Measurements from ENCODE around the gene MRPS16.

MRPS16 gene

GRCh38 chr10:73220989-73221388 lies 31.5 kb downstream of the MRPS16 start:
- no peak overlapping the region for H3K4me3 ChIP-seq (ENCODE audit: low read depth, low read length)
- H3K36me3 ChIP-seq (ENCODE audit: control insufficient read depth, insufficient read depth, low read length): no peaks in the 10 kb centered on the region
- no peak overlapping the region for H3K27ac ChIP-seq
- H3K9ac ChIP-seq: no peak overlapping the region
- no peak overlapping the region for H2AFZ ChIP-seq
- no peak for TF ChIP-seq CTCF (IDR thresholded peaks at IDR 0.05)
- no peaks in the 10 kb centered on the region for H3K9me3 ChIP-seq (ENCODE audit: control insufficient read depth, low read length)
- H3K27me3 ChIP-seq (ENCODE audit: control insufficient read depth, insufficient read depth, low read length): no peaks in the 10 kb centered on the region
- H3K79me2 ChIP-seq: no peaks in the 10 kb centered on the region
- H3K4me2 ChIP-seq (ENCODE audit: low read length): no peak overlapping the region
- H3K4me1 ChIP-seq: no peaks in the 10 kb centered on the region

DNA sequence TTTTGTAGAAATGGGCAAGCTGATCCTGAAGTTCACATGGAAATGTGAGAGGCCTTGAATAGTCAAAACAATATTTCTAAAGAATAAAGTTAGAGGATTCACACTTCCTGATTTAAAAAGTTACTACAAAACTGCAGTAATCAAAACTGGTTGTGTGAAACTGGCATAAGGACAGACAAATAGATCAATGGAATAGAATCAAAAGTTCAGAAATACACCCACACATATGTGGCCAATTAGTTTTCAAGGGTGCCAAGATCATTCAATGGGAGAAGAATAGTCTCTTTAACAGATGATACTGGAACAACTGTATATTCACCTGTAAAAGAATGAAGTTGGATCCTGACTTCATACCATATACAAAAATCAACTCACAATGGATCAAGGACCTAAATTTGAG lies 33.1 kb downstream of the MRPS16 start:
- Histone ChIP-seq H3K9ac (no peak overlapping the region), H2AFZ (no peak overlapping the region), H3K36me3 (ENCODE audit: control insufficient read depth, insufficient read depth, low read length) (no peaks in the 10 kb centered on the region), H3K79me2 (no peaks in the 10 kb centered on the region), H3K27me3 (ENCODE audit: control insufficient read depth, insufficient read depth, low read length) (no peaks in the 10 kb centered on the region), H3K9me3 (ENCODE audit: control insufficient read depth, low read length) (no peaks in the 10 kb centered on the region), H3K4me2 (ENCODE audit: low read length) (no peak overlapping the region), H3K4me3 (ENCODE audit: low read depth, low read length) (no peak overlapping the region), H3K27ac (no peak overlapping the region), H3K4me1 (no peaks in the 10 kb centered on the region)
- TF ChIP-seq CTCF (IDR thresholded peaks at IDR 0.05): no peak

DNA sequence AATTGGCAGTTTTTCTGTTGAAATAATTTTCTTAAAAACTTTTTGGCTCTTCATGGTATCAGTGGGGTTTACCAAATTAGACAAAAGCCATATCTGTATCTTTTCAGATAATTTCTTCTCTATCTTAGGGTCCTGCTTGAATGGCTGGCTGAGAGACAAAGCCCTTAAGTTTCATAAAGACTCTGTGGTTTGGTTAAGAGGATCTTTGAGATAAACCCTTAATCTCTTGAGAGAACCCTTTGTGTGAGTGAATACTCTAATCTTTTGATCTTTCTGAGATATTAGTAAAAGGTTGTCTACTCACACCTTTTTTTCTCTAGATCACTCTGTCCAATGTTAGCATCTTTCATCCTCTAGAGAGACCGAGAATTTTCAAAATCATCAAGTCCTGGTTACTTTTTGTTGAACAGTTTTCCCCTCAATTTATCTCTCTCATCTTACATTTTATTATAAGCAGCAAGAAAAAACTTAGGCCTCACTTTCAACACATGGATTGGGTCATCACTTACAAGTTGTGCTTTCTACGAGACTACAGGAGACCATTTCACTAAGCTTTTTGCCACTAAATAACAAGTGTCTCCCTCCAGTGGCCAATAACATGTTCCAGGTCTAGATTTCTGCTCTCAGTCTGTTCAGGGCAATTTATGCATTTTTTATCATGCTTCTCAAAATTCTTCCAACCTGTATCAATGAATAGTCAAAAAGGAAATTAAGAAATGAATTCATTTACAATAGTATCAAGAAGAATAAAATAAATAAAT lies 33.8 kb downstream of the MRPS16 start:
- no peaks in the 10 kb centered on the region for H3K27me3 ChIP-seq (ENCODE audit: control insufficient read depth, insufficient read depth, low read length)
- H3K4me2 ChIP-seq (ENCODE audit: low read length): no peak overlapping the region
- H3K79me2 ChIP-seq: no peaks in the 10 kb centered on the region
- no peak overlapping the region for H3K4me3 ChIP-seq (ENCODE audit: low read depth, low read length)
- H3K9ac ChIP-seq: no peak overlapping the region
- H3K4me1 ChIP-seq: no peaks in the 10 kb centered on the region
- no peaks in the 10 kb centered on the region for H3K36me3 ChIP-seq (ENCODE audit: control insufficient read depth, insufficient read depth, low read length)
- no peak overlapping the region for H2AFZ ChIP-seq
- no peak for TF ChIP-seq CTCF (IDR thresholded peaks at IDR 0.05)
- H3K9me3 ChIP-seq (ENCODE audit: control insufficient read depth, low read length): no peaks in the 10 kb centered on the region
- H3K27ac ChIP-seq: no peak overlapping the region

DNA sequence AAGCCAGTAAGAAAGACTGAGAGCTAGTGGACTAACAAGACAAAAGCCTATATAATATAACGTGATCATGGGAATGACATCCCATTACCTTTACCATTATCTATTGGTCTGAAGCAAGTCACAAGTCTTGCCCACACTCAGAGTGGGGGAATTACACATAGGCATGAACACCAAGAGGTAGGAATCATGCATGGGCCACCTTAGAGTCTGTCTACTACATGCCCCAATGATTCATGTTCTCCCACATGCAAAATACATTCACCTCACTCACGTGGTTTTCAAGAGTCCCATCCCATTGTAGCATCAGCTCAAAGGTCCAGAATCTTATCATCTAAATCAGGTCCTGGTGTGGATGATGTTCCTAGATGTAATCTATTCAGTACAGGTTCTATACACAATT lies 34.8 kb downstream of the MRPS16 start:
- Histone ChIP-seq H3K4me3 (ENCODE audit: low read depth, low read length) (no peak overlapping the region), H3K9me3 (ENCODE audit: control insufficient read depth, low read length) (no peaks in the 10 kb centered on the region), H3K27me3 (ENCODE audit: control insufficient read depth, insufficient read depth, low read length) (no peaks in the 10 kb centered on the region), H3K9ac (no peak overlapping the region), H3K27ac (no peak overlapping the region), H3K4me2 (ENCODE audit: low read length) (no peak overlapping the region), H2AFZ (no peak overlapping the region), H3K36me3 (ENCODE audit: control insufficient read depth, insufficient read depth, low read length) (no peaks in the 10 kb centered on the region), H3K4me1 (no peaks in the 10 kb centered on the region), H3K79me2 (no peaks in the 10 kb centered on the region)
- TF ChIP-seq CTCF (IDR thresholded peaks at IDR 0.05): no peak

- TF ChIP-seq CTCF (IDR thresholded peaks at IDR 0.05): no peak
- no peak overlapping the region for H3K4me2 ChIP-seq (ENCODE audit: low read length)
- H3K4me1 ChIP-seq: no peaks in the 10 kb centered on the region
- no peaks in the 10 kb centered on the region for H3K9me3 ChIP-seq (ENCODE audit: control insufficient read depth, low read length)
- H3K9ac ChIP-seq: no peak overlapping the region
- no peaks in the 10 kb centered on the region for H3K27me3 ChIP-seq (ENCODE audit: control insufficient read depth, insufficient read depth, low read length)
- no peaks in the 10 kb centered on the region for H3K79me2 ChIP-seq
- no peaks in the 10 kb centered on the region for H3K36me3 ChIP-seq (ENCODE audit: control insufficient read depth, insufficient read depth, low read length)
- H3K27ac ChIP-seq: no peak overlapping the region
- no peak overlapping the region for H3K4me3 ChIP-seq (ENCODE audit: low read depth, low read length)
- no peak overlapping the region for H2AFZ ChIP-seq
Observed at GRCh38 chr10:73215749-73216148, 36.7 kb downstream of the MRPS16 start.
